Measurements from ENCODE around the gene PPP5C.
"Not testable (repeated sequence)": the region's sequence is repeated elsewhere in the genome, so short reads cannot be mapped to it uniquely, and the experiment has no call there.

Gene PPP5C

GRCh38 chr19:46408664-46409039 is 61.8 kb downstream of the PPP5C start:
- no peak for DNase-seq (ENCODE audit: low read depth in 2 of 2)

GRCh38 chr19:46409191-46409590 is 62.3 kb downstream of the PPP5C start:
- DNase-seq (ENCODE audit: low read depth in 2 of 2), result no peak

DNA sequence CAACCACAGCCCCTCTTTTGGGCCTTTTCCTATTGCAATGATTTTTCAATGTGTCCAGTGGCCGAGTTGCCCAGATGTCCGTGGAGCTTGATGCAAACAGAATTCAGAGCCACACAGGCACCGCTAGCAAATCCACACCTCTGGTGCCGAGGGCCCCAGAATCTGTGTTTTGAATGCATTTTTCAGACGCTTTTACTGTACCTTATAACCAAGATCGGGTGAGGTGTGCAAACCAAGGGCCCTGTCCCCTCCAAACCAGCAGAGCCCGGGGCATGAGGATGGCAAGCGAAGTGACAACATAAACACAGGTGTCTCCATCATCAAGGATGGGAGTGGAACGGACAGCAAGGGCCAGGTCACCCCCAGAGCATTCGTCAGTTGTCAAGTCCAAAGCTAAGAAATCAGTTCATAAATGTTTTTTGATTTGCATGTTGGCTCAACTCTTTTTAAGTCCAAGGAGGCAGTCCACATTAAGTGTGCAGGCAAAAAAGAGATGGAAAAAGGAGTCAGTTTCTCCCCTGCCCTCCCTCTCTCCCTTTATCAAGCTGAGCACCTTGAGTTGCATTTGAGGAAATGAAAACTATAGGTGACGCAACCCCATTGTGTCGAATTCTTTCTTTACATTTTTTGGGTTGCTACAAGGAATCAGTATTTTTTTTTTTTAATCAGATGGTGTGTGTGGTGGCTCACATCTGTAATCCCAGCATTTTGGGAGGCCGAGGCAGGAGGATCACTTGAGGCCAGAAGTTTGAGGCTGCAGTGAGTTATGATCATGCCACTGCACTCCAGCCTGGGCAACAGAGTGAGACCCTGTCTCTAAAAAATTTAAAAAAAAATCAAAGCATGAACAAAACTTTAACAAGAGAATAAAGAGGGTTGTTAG is 63.6 kb downstream of the PPP5C start:
- DNase-seq (ENCODE audit: low read depth in 2 of 2), result no peak

GRCh38 chr19:46411088-46411924 is 64.4 kb downstream of the PPP5C start:
- no peak for DNase-seq (ENCODE audit: low read depth in 2 of 2)

GRCh38 chr19:46411925-46412649 is 65.2 kb downstream of the PPP5C start:
- no peak for DNase-seq (ENCODE audit: low read depth in 2 of 2)

- no peak for DNase-seq (ENCODE audit: low read depth in 2 of 2)
These were observed 65.9 kb downstream of the PPP5C start for GRCh38 chr19:46412650-46413261.

DNA sequence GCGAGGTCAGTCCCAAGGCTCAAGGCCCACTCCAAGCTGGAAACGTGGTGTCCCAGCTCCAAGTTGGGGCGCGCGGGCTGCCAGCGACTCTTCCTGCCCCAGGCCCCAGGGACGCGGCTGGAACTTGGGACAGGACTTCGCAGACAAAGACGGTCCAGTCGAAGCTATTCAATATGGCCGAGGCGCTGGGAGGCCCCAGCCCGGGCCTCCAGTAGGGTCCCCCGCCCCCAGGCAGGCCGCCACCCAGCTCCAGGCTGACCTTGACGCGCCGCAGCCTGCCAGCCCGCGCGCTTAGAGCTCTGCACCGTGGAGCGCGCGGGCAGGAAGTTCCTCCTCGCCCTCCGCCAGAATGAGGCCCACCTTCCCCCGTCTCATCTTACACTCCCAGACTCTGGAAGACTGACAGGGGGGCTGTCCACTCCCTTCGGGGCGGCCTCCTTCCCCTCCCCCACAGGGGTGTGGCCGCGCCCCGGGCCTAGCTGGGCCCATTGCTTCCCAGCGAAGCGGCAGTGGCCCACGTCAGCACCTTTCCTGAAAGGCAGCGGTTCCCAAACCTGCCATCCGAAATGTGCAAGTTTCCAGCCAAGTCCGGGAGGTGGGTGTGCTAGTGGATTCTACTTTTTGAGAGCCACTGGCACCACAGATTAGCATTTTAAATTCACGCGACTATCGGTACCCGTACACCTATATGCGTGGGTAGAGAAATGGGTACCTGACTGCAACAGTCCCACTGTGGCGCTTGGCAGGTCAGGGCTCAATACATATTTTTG is 66.6 kb downstream of the PPP5C start, which contains the start of gene CCDC8:
TSS of gene CCDC8 (minus strand) at position 303 of the 770 bp plus-strand sequence. CDS start 754 bp downstream, outside the sequence.
- no peak for DNase-seq (ENCODE audit: low read depth in 2 of 2)

GRCh38 chr19:46414899-46415298 is 68.0 kb downstream of the PPP5C start:
- DNase-seq (ENCODE audit: low read depth in 2 of 2), result not testable (repeated sequence)

DNA sequence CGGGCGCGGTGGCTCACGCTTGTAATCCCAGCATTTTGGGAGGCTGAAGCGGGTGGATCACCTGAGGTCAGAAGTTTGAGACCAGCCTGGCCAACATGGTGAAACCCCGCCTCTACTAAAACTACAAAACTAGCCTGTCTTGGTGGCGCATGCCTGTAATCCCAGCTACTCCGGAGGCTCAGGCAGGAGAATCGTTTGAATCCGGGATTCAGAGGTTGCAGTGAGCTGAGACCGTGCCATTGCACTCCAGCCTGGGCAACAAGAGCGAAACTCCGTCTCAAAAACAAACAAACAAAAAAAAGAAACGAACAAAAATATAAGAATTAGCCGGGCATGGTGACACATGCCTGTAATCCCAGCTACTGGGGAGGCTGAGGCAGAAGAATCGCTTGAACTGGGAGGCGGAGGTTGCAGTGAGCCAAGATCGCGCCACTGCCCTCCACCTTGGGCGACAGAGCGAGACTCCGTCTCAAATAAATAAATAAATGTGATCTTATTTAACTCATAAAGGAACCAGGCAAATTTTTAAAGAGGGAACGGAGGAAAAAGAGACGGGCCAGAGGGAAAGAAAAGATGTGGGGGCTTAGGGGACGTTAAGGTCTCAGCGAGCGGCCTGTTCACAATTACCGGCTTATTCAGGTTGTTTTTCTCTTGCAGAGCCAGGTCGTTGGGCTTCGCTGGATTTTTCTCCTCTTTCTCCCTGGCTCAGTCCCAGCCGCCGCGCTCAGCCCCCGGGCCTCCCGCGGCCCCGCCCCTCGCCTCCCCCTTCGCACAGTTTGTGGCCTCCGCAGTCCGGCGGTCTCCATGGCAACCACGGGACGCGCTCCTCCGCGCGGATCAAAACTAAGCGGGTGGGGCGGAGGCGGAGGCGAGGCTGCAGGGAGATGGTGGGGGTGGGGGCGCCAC is 69.2 kb downstream of the PPP5C start:
- DNase-seq (ENCODE audit: low read depth in 2 of 2), result not testable (repeated sequence)

- DNase-seq (ENCODE audit: low read depth in 2 of 2), result no peak
These were observed 73.2 kb downstream of the PPP5C start for GRCh38 chr19:46420056-46420455.

DNA sequence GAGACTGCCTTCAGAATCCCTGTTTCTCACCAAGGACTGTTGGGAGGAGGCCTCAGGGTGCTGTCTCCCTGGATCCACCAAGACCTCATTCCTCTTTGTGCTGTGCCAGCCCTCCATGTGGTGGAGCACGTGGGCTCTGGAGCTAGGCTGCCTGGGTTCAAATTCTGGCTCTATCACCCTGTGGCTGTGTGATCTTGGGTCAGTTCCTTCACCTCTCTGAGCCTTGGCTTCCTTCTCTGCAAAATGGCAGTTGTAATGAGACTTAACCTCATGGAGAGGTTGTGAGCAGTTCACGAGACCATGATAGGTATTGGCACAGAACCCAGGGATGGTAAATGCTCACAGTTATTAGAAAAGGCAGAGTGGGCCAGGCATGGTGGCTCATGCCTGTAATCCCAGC is 75.5 kb downstream of the PPP5C start:
- DNase-seq (ENCODE audit: low read depth in 2 of 2), result no peak

GRCh38 chr19:46423188-46423587 is 76.3 kb downstream of the PPP5C start:
- no peak for DNase-seq (ENCODE audit: low read depth in 2 of 2)

- no peak for DNase-seq (ENCODE audit: low read depth in 2 of 2)
These were observed 79.2 kb downstream of the PPP5C start for GRCh38 chr19:46426035-46426505.

DNA sequence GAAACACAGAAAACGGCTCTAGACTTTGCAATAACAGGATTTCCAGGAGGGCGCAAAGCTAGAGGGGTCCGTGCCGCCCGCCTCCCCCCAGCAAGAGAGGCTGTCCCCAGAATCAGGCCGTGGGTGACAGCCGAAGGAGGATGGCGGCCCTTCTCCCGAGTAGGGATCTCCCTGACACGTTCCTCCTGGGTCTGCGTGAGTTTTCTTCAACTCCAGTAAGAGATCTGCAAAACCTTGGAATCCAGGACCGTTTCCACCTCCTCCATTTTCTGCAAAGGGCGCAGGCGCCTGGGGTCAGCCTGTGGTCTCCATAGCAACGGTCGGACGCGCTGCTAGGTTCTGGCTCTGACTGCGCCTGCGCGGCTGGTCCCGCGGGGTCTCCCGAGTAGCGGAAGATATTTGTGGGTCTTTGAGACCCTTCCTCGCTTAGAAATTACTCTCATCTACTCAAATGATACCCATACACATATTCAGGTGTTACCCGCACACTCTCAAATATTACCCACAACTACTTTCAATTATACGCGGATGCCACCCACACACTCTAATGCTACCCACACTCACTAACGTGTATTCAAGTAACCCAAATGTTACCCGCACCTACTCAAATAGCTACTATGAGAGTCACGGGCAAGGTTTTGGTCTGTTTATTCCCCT is 79.7 kb downstream of the PPP5C start:
- no peak for DNase-seq (ENCODE audit: low read depth in 2 of 2)

DNA sequence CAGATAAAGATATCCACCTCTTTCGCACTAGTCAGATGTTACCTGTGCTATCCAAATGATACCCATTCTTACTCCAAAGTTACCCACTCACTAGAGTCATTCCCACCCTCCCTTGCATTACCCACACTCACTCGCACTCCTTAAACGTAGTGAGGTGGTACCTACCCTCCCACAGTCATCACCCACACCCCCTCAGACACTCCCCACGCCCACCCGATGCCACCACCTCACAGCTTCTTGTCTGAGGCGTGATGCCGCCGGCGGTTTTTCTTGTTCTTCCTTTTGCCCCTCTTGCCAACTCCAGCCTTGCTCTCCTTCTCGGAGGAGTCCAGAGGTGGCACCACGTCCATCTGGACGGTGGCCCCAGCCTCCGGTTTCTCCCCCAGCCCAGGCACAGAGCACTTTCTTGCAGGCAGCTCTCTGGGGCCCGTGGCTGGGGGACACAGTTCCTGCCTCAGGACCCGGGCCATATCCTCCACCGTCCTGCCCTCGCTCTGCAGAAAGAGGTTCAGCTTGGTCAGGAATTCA is 80.7 kb downstream of the PPP5C start:
- no peak for DNase-seq (ENCODE audit: low read depth in 2 of 2)

- DNase-seq (ENCODE audit: low read depth in 2 of 2), result peak in 1 of 2 donors; percentile 14
These were observed 81.6 kb downstream of the PPP5C start, which contains the start of gene PNMA8C for GRCh38 chr19:46428239-46429135. TSS of gene PNMA8C (minus strand) at chr19:46428936. CDS start at chr19:46428359, 577 bp downstream.

GRCh38 chr19:46429999-46430398 is 83.1 kb downstream of the PPP5C start:
- no peak for DNase-seq (ENCODE audit: low read depth in 2 of 2)

DNA sequence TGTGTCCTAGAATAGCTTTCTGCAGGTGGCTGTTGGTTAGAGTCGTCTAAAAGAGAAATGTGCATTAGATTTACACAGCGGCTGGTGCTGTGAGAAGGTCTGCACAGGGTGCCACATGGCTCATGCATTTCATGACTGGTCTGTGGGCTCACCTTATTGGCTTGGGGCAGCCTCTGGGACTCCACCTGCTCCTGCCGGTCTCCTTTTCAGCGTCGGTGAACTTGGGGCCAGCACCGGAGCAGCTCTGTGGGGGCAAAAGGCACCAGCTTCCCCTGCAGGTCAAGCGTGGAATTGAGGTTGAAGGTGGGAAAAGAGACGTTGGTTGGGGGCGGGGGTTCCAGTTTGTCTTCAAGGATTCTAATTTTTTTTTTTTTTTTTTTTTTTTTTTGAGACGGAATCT is 84.9 kb downstream of the PPP5C start:
- no peak for DNase-seq (ENCODE audit: low read depth in 2 of 2)

Data from stimulated activated CD8-positive, alpha-beta memory T cell treated with anti-CD3 and anti-CD28 coated beads, Interleukin-7, amount 100 ng/mL, for 1 hour (primary cell).